Tibial nerve (tissue), 4 donors: ENCODE measurements around the gene RBMS3.

Experiments
- EP300 ChIP-seq, 2 donors: sonication (generic); formaldehyde crosslinking; IDR thresholded peaks; one replicate each; pipeline ENCODE4 v1.6.1; 2017; ENCODE audit warnings: antibody characterized with exemption in 2 of 2, mild to moderate bottlenecking in 1 of 2
- POLR2A ChIP-seq, 2 donors: fragments of 450-650 bp; IDR thresholded peaks; one replicate each; pipeline ENCODE4 v1.6.1; 2017; ENCODE audit warnings: antibody characterized with exemption in 2 of 2, mild to moderate bottlenecking in 2 of 2, moderate library complexity in 2 of 2
- TF ChIP-seq, protein P1 (sequence below), 5 experiments: fragments of 200-600 bp in 3 of 5; fragments of 450-650 bp in 2 of 5; sonication (generic) in 3 of 5; IDR thresholded peaks; one replicate each; pipeline ENCODE4 v1.5.1; 2016 to 2019; ENCODE audit warnings: antibody characterized with exemption in 5 of 5, mild to moderate bottlenecking in 3 of 5, moderate library complexity in 2 of 5

DNA sequence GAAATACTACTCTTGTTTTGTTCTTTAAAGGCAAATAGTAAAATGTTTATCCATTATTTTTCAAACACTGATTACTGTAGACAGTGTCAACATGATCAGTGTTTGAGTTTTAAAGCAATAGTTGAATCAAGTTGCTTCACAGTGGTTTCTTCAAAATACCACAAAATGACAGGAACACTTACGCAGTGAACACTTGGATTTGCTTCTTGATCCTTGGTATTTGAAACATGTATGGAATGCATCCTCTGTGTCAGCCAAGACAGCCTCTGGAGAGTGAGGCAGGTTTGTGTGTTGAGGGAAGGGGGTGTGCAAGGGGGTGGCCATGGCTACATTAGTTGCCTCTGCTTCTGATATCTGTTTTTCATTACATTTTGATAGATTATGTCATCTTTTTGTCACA lies 413.0 kb downstream of the RBMS3 start:
- TF ChIP-seq EP300 (IDR thresholded peaks at IDR 0.05) (peak in 1 of 2 donors; percentile 76), POLR2A (IDR thresholded peaks at IDR 0.05) (no peak)
- TF ChIP-seq, protein P1, sequence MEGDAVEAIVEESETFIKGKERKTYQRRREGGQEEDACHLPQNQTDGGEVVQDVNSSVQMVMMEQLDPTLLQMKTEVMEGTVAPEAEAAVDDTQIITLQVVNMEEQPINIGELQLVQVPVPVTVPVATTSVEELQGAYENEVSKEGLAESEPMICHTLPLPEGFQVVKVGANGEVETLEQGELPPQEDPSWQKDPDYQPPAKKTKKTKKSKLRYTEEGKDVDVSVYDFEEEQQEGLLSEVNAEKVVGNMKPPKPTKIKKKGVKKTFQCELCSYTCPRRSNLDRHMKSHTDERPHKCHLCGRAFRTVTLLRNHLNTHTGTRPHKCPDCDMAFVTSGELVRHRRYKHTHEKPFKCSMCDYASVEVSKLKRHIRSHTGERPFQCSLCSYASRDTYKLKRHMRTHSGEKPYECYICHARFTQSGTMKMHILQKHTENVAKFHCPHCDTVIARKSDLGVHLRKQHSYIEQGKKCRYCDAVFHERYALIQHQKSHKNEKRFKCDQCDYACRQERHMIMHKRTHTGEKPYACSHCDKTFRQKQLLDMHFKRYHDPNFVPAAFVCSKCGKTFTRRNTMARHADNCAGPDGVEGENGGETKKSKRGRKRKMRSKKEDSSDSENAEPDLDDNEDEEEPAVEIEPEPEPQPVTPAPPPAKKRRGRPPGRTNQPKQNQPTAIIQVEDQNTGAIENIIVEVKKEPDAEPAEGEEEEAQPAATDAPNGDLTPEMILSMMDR (IDR thresholded peaks at IDR 0.05) = no peak
